HG03520 (cell line): ENCODE measurements around the gene KIF1B.
"Not testable (repeated sequence)": the region's sequence is repeated elsewhere in the genome, so short reads cannot be mapped to it uniquely, and the experiment has no call there.

Experiments used
- ATAC-seq: cut with Tn5 transposase; IDR thresholded peaks from one replicate; pipeline ENCODE4 v1.9.1; 2021; ENCODE audit warnings: mild to moderate bottlenecking, moderate library complexity; ENCODE audit not compliant: unreplicated experiment

KIF1B gene

GRCh38 chr1:10421637-10422036, 211.3 kb downstream of the KIF1B start:
- ATAC-seq = no peak

GRCh38 chr1:10424034-10424433, 213.7 kb downstream of the KIF1B start:
- ATAC-seq = no peak

DNA sequence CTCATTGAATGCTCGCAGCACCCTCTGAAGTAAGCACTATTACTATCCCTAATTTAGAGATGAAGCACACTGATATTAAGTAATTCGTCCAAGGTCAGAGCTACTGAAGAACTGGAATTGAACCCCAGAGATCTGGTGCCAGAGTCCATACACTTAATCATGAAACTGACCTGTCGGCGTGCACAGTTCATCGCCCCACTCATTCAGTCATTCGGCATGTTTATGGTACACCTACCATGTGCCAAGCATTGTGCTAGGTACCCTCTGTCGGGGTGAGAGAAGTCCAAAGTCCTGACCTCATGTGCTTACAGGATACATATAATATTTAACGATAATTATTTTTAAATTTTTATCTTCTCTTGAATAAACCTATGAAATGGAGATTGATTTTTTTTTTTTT, 214.3 kb downstream of the KIF1B start:
- ATAC-seq = no peak

GRCh38 chr1:10425826-10426534, 215.6 kb downstream of the KIF1B start:
- ATAC-seq = not testable (repeated sequence)

DNA sequence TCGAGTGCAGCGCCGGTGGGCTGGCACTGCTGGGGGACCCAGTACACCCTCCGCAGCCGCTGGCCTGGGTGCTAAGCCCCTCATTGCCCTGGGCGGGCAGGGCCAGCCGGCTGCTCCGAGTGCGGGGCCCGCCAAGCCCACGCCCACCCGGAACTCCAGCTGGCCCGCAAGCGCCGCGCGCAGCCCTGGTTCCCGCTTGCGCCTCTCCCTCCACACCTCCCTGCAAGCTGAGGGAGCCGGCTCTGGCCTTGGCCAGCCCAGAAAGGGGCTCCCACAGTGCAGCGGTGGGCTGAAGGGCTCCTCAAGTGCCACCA, 216.1 kb downstream of the KIF1B start:
- ATAC-seq = not testable (repeated sequence)

DNA sequence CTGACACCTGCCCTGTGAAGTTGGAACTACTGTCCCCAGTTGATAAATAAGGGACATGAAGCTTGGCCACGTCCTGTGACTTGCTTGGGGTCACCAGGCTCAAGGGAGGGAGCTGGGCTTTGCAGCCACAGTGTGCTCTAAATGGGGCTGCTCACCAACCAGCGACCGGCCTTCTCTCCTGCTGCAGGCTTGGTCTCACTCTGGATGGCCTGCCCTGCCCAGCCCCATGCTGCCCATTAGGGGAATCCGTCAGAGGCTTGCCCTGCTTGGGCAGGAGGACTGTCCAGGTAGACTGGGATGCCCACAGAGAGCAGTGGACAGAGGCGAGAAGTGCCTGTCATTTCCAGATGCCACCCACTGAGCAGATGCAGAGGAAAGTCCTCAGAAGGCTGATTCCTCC, 218.6 kb downstream of the KIF1B start:
- ATAC-seq = no peak

- no peak for ATAC-seq
These were observed 219.5 kb downstream of the KIF1B start for GRCh38 chr1:10429868-10430215.

DNA sequence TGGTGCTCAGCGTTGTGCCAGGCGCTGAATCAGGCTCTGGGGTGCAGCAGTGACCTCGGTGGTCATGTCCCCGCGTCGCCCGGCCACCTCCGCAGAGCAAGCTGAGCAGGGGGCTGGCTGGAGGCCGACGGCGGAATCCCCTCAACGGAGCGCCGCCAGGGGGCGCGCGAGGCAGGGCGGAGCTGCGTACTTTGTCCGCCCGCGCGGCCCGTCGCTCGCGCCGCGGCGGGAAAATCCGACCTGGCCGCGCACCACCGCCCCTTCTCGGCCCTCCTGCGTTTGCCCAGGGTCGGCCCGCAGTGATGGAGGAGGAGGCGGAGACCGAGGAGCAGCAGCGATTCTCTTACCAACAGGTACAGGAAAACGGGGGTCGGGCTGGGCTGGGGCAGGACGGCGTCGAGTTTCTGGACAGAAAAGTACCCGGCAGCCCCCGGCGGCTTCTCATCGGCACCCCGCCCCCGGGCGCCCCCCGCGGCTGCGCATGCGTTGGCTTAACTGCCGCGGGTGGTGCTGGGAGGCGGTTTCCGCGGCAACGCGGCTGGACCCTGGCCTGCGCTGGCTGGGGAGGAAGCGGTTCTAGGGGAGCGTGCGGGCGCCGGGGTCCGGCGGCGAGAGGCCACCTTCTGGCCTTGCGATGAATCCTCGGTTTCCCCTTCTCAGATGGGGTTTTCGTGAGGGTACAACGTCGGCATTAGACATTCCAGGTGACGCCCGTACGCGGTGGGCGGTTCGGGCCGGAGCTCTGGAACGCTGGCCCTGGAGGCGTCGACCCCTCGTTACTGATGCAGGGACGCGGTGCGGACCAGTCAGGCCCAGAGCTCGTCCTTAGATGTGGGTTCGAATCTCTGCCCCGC, 220.1 kb downstream of the KIF1B start, which contains the start of gene CENPS:
TSS of gene CENPS (plus strand) at position 218 of the 854 bp plus-strand sequence. CDS start at position 303, 85 bp downstream.
- peak; percentile 73 for ATAC-seq
